Fibroblast of peridontal ligament (primary cell): ENCODE measurements around the gene KIAA0513.

Experiments used
- DNase-seq: peaks from one replicate; pipeline ENCODE4 v3.0.0-alpha.2; 2010; ENCODE audit errors: extremely low read depth

KIAA0513 gene

GRCh38 chr16:85088570-85089199 is 61.1 kb downstream of the KIAA0513 start:
- no peak for DNase-seq

- DNase-seq = no peak
These were observed 61.9 kb downstream of the KIAA0513 start for GRCh38 chr16:85089525-85089924.

- peak; percentile 5 for DNase-seq
These were observed 62.6 kb downstream of the KIAA0513 start for GRCh38 chr16:85090181-85090580.

- peak; percentile 29 for DNase-seq
These were observed 63.4 kb downstream of the KIAA0513 start for GRCh38 chr16:85090873-85091521.

GRCh38 chr16:85091522-85091910 is 63.9 kb downstream of the KIAA0513 start:
- DNase-seq = no peak

GRCh38 chr16:85092309-85092708 is 64.7 kb downstream of the KIAA0513 start:
- no peak for DNase-seq

GRCh38 chr16:85092851-85093250 is 65.3 kb downstream of the KIAA0513 start:
- DNase-seq = no peak

GRCh38 chr16:85093705-85094104 is 66.1 kb downstream of the KIAA0513 start:
- no peak for DNase-seq

- DNase-seq = no peak
These were observed 66.7 kb downstream of the KIAA0513 start for GRCh38 chr16:85094176-85094805.

- no peak for DNase-seq
These were observed 67.2 kb downstream of the KIAA0513 start for GRCh38 chr16:85094812-85095211.

GRCh38 chr16:85096921-85097320 is 69.3 kb downstream of the KIAA0513 start:
- no peak for DNase-seq

GRCh38 chr16:85098565-85098964 is 71.0 kb downstream of the KIAA0513 start:
- DNase-seq = no peak

GRCh38 chr16:85100265-85100664 is 72.7 kb downstream of the KIAA0513 start:
- no peak for DNase-seq

GRCh38 chr16:85101956-85102630 is 74.5 kb downstream of the KIAA0513 start:
- DNase-seq = peak; percentile 16

- DNase-seq = no peak
These were observed 75.8 kb downstream of the KIAA0513 start for GRCh38 chr16:85103114-85104079.

- no peak for DNase-seq
These were observed 76.6 kb downstream of the KIAA0513 start for GRCh38 chr16:85104147-85104546.

GRCh38 chr16:85104821-85105391 is 77.3 kb downstream of the KIAA0513 start:
- no peak for DNase-seq

- no peak for DNase-seq
These were observed 77.9 kb downstream of the KIAA0513 start for GRCh38 chr16:85105475-85105874.

- no peak for DNase-seq
These were observed 79.5 kb downstream of the KIAA0513 start for GRCh38 chr16:85107083-85107482.

GRCh38 chr16:85107532-85107931 is 79.9 kb downstream of the KIAA0513 start:
- DNase-seq = no peak

GRCh38 chr16:85110105-85110504 is 82.5 kb downstream of the KIAA0513 start:
- no peak for DNase-seq
